Activated CD4-positive, alpha-beta T cell treated with anti-CD3 and anti-CD28 coated beads, Interleukin-2, amount 50 U/mL, for 48 hours (primary cell): ENCODE results near the gene PDE4DIP.
"Not testable (repeated sequence)": the region's sequence is repeated elsewhere in the genome, so short reads cannot be mapped to it uniquely, and the experiment has no call there.

Experiments
- DNase-seq, 2 experiments: peaks; one replicate each; pipeline ENCODE4 v3.0.0-alpha.2; 2020

PDE4DIP gene

GRCh38 chr1:148989378-148989777 lies 145.2 kb downstream of the PDE4DIP start:
- DNase-seq: not testable (repeated sequence)

- DNase-seq: not testable (repeated sequence)
Measured at GRCh38 chr1:148990233-148990788, 146.1 kb downstream of the PDE4DIP start.

GRCh38 chr1:148991818-148992217 lies 147.6 kb downstream of the PDE4DIP start:
- not testable (repeated sequence) for DNase-seq

- not testable (repeated sequence) for DNase-seq
Measured at GRCh38 chr1:148992364-148992763, 148.1 kb downstream of the PDE4DIP start.

GRCh38 chr1:148996449-148997224 lies 152.4 kb downstream of the PDE4DIP start:
- DNase-seq: not testable (repeated sequence)

- DNase-seq: not testable (repeated sequence)
Measured at GRCh38 chr1:148997405-148997804, 153.2 kb downstream of the PDE4DIP start.

- not testable (repeated sequence) for DNase-seq
Measured at GRCh38 chr1:149002664-149003063, 158.4 kb downstream of the PDE4DIP start.

GRCh38 chr1:149008326-149008725 lies 164.1 kb downstream of the PDE4DIP start:
- not testable (repeated sequence) for DNase-seq

GRCh38 chr1:149008769-149009168 lies 164.5 kb downstream of the PDE4DIP start:
- DNase-seq: not testable (repeated sequence)

GRCh38 chr1:149009761-149010160 lies 165.5 kb downstream of the PDE4DIP start:
- DNase-seq: not testable (repeated sequence)

- DNase-seq: not testable (repeated sequence)
Measured at GRCh38 chr1:149012599-149012998, 168.4 kb downstream of the PDE4DIP start.

- not testable (repeated sequence) for DNase-seq
Measured at GRCh38 chr1:149013513-149013912, 169.3 kb downstream of the PDE4DIP start.

GRCh38 chr1:149015522-149015921 lies 171.3 kb downstream of the PDE4DIP start:
- DNase-seq: not testable (repeated sequence)

- DNase-seq: not testable (repeated sequence)
Measured at GRCh38 chr1:149016626-149017025, 172.4 kb downstream of the PDE4DIP start.

GRCh38 chr1:149018577-149018976 lies 174.3 kb downstream of the PDE4DIP start:
- DNase-seq: not testable (repeated sequence)

- DNase-seq: not testable (repeated sequence)
Measured at GRCh38 chr1:149024327-149024726, 180.1 kb downstream of the PDE4DIP start.

GRCh38 chr1:149033916-149034315 lies 189.7 kb downstream of the PDE4DIP start:
- DNase-seq: not testable (repeated sequence)

GRCh38 chr1:149043056-149043455 lies 198.8 kb downstream of the PDE4DIP start:
- not testable (repeated sequence) for DNase-seq

GRCh38 chr1:149064611-149065010 lies 220.4 kb downstream of the PDE4DIP start:
- not testable (repeated sequence) for DNase-seq

- DNase-seq: not testable (repeated sequence)
Measured at GRCh38 chr1:149075505-149076127, 231.4 kb downstream of the PDE4DIP start.
